HG03139 (cell line): ENCODE data around the gene SLC25A26.
"Not testable (repeated sequence)": the region's sequence is repeated elsewhere in the genome, so short reads cannot be mapped to it uniquely, and the experiment has no call there.

Experiments used
- ATAC-seq: cut with Tn5 transposase; IDR thresholded peaks from one replicate; pipeline ENCODE4 v1.9.1; 2021; ENCODE audit not compliant: unreplicated experiment

The SLC25A26 gene

GRCh38 chr3:66268864-66269263 lies 48.1 kb downstream of the SLC25A26 start:
- ATAC-seq, result no peak

DNA sequence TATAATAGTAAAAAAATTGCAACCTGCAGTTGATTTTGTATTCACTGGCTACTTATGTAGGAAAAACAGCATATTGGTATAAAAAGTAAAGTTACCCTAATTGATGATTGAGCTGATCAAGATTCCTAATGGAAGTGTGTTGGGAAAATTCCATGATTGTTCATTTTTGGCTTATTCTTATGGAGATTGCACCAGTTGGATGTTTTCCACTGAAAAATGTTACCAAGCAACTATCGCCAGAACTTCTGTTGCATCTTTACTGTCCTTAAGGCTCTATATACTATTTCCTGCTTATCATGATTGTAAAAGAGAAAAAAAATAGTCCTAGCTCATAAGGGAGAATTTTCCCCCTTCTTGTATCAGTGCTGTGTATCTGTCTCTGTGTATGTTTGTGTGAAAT lies 48.6 kb downstream of the SLC25A26 start:
- ATAC-seq, result no peak

- ATAC-seq, result no peak
These were observed 49.5 kb downstream of the SLC25A26 start for GRCh38 chr3:66270288-66270687.

DNA sequence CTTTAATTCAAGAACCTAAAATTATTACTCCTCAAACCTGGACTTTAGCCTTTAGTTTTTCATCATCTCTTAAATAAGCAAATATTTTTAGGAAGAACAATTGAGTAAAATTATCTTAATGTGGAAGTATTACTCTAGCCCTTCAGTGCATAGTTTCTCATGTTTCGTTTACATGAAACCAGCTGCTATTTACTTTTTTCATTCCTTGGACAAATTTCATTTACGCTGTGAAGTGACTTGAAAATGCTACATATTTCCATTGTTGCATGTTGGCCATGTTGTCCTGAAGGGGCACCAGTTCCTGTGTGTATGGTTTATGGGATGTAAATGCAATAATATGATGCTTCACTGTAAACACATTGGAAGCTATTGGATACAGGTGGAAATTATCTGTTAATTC lies 49.9 kb downstream of the SLC25A26 start:
- ATAC-seq, result no peak

- no peak for ATAC-seq
These were observed 50.4 kb downstream of the SLC25A26 start for GRCh38 chr3:66271231-66271630.

- no peak for ATAC-seq
These were observed 51.2 kb downstream of the SLC25A26 start for GRCh38 chr3:66272016-66272415.

GRCh38 chr3:66274837-66275236 lies 54.0 kb downstream of the SLC25A26 start:
- ATAC-seq, result not testable (repeated sequence)

GRCh38 chr3:66276705-66277274 lies 56.0 kb downstream of the SLC25A26 start:
- no peak for ATAC-seq

- ATAC-seq, result no peak
These were observed 58.4 kb downstream of the SLC25A26 start for GRCh38 chr3:66279168-66279567.

DNA sequence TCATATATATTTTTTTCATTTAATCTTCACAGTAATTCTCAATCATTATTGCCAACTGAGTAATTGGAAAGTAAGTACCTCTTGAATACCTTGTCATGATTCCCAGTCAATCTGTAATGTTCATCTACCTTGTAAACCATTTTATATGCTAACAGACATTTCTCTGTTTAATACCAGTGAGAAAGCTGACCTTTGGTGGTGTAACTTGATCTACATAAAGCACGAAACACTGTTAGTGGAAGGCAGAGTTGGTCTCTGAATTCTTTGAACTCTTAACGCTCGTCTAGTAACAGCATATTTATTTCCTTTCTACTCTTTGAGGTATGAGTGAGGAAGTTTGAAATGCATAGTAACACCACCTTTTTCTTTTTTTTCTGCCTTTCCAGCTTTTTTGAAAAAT lies 59.5 kb downstream of the SLC25A26 start:
- no peak for ATAC-seq

- ATAC-seq, result not testable (repeated sequence)
These were observed 71.1 kb downstream of the SLC25A26 start for GRCh38 chr3:66291922-66292321.

GRCh38 chr3:66297260-66297873 lies 76.6 kb downstream of the SLC25A26 start:
- no peak for ATAC-seq

DNA sequence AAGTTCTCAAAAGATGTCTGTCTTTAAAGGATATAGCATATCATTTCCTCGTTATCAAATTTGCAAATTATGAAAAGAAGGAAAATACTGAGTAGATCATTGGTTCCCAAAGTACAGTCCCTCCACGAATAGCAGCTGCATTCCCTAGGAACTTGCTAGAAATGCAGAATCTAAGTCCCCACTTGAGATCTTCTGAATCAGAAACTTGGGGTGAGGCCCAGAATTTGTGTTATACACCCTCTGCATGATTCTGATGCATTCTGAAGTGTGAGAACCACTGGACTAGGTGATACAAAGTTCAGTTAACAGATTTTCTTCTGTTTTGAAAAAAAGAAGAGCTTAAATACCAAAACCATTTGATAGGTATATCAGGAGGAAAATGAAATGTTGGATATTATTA lies 77.1 kb downstream of the SLC25A26 start:
- no peak for ATAC-seq

DNA sequence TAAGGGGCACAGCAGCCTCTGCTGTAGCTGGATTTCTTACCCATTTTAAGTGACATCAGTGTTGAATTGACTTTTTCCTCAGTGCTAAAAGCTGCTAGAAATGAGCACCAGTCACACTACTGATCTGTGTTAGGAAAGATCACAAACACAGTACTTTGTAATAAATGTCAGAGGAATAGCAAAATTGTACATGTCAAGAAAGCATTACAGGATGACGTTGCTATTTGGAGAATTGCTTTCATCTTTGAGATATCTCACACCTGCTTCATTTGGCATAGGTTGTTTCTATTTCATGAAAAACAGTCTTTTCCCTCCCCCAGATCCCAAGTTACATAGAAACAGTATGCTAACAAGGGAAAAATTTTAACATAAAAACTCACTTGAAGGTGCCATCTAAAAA lies 77.8 kb downstream of the SLC25A26 start:
- no peak for ATAC-seq

DNA sequence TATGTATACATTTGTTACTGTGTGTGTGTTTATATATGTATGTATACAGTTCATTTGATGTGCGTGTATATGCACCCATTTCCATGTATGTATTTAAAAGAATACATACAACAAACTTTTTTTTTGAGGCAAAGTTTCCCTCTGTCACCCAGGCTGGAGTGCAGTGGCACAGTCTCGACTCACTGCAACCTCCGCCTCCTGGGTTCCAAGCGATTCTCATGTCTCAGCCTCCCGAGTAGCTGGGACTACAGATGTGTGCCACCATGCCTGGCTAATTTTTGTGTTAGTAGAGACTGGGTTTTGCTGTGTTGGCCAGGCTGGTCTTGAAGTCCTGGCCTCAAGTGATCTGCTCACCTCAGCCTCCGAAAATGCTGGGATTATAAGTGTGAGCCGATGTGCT lies 78.3 kb downstream of the SLC25A26 start:
- ATAC-seq, result not testable (repeated sequence)

DNA sequence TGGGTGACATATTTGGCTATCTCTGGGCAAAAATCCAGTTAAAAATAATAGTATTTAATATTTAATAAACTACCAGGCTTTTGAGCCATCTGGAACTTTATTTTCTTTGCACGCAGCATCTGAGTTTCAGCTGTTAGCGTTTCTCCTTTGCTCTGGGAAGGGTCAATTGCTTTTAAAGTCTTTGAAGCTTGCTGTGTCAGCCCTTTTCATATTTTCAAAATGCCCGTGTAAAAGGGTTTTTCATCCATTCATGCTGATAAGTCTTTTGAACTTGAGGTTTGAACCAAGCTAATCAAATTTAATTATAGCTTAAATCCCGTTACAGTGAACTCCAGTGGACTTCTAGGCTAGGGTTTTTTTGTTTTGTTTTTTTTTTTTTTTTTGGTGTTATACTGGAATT lies 79.1 kb downstream of the SLC25A26 start:
- ATAC-seq, result no peak

DNA sequence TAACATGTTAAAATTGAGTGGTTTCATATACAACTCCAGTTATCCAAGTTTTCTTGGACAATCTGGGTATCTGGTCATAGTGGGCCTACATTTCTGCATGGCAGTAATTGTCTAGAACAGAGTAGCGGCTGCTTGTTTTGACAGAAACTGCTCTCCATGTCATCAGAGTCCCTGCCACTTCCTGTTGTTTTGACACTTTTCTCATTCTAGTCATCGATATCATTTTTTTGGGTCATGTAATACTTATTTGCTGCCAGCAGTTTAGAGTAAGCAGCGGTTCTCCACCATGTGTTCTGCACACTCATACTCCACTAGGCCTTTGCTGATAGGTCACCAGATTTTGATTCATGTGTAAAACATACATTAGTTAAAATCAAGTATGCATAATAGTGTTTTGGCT lies 81.5 kb downstream of the SLC25A26 start:
- ATAC-seq, result peak; percentile 60

DNA sequence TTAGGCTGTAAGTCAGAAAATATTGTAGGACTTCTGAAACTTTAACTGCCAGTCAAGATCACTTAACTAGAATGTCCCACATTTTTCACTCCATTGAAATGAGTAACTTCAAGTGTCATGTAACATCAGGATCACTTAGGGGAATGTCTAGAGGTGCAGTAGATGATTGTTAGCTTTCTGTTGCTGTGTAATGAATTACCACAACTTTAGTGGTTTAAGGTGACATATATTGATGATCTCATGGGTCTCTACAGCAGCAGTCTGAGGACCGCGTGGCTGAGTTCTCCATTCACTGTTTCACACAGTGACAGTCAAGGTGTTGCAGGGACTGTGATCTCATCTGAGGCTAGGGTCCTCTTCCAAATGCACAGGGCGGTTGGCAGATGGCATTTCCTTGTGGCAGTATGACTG lies 82.7 kb downstream of the SLC25A26 start:
- ATAC-seq, result peak; percentile 74

- ATAC-seq, result no peak
These were observed 83.5 kb downstream of the SLC25A26 start for GRCh38 chr3:66304293-66304692.

GRCh38 chr3:66306086-66306485 lies 85.3 kb downstream of the SLC25A26 start:
- not testable (repeated sequence) for ATAC-seq

- not testable (repeated sequence) for ATAC-seq
These were observed 86.2 kb downstream of the SLC25A26 start for GRCh38 chr3:66306991-66307390.

DNA sequence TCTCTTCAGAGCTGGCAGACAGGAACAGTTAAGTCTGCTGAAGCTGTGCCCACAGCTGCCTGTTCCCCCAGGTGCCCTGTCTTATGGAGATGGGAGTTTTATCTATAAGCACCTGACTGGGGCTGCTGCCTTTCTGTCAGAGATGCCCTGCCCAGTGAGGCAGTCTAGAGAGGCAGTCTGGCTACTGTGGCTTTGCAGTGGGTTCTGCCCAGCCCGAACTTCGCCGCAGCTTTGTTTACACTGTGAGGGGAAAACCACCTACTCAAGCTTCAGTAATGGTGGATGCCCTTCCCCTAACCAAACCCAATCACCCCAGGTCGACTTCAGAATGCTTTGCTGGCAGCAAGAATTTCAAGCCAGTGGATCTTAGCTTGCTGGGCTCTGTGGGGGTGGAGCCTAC lies 91.2 kb downstream of the SLC25A26 start:
- ATAC-seq, result no peak

- no peak for ATAC-seq
These were observed 93.7 kb downstream of the SLC25A26 start for GRCh38 chr3:66314455-66314854.
